ENCODE measurements around the gene GRID2IP. TPM values are rescaled to one million over a fixed set of nuclear protein-coding genes. Genes with fewer than 3 reads are reported as not detected.

The GRID2IP gene
- total RNA-seq, 1 experiment from 2014 or later, result 3.0 TPM

GRCh38 chr7:6589829-6590644 lies 38.8 kb upstream of the GRID2IP start, which contains the start of gene INTS15:
INTS15 (plus strand) TSS chr7:6590021; CDS start chr7:6590284, 263 bp downstream.
- Mint-ChIP-seq H3K36me3 (peaks cover 42% of the 10 kb centered on the region), H3K27ac (0 out of 2 replicates have a peak within 1 kb of the TSS, but pooled peaks have one; percentile 65)
- TF ChIP-seq CDX4 (CRISPR knock-in tag; IDR thresholded peaks at IDR 0.05; ENCODE audit: borderline replicate concordance) (no peak), HMGXB4 (CRISPR knock-in tag; IDR thresholded peaks at IDR 0.05) (peak; percentile 84), ARID4B (CRISPR knock-in tag; IDR thresholded peaks at IDR 0.05; ENCODE audit: borderline replicate concordance) (no peak; the same call in none of the 2 replicates), NR2C2 (CRISPR knock-in tag; IDR thresholded peaks at IDR 0.05) (no peak), SP1 (CRISPR knock-in tag; conservative IDR thresholded peaks at IDR 0.05) (peak; percentile 89), E2F4 (CRISPR knock-in tag; IDR thresholded peaks at IDR 0.05; ENCODE audit: borderline replicate concordance, low read depth) (no peak), ZNF219 (CRISPR knock-in tag; IDR thresholded peaks at IDR 0.05; ENCODE audit: borderline replicate concordance) (no peak), IRF1 (CRISPR knock-in tag; IDR thresholded peaks at IDR 0.05) (0 out of 2 replicates have a peak, but pooled peaks have one; percentile 15), CREM (CRISPR knock-in tag; IDR thresholded peaks at IDR 0.05) (peak; percentile 57; the same call in 1 of the 2 replicates), USF2 (CRISPR knock-in tag; IDR thresholded peaks at IDR 0.05) (no peak), PRDM15 (CRISPR knock-in tag; IDR thresholded peaks at IDR 0.05) (peak; percentile 24; the same call in 1 of the 2 replicates), USF1 (CRISPR knock-in tag; IDR thresholded peaks at IDR 0.05) (no peak), CTCF (IDR thresholded peaks at IDR 0.05) (peak; percentile 78), MYBL2 (CRISPR knock-in tag; IDR thresholded peaks at IDR 0.05) (no peak), CBFB (CRISPR knock-in tag; IDR thresholded peaks at IDR 0.05; ENCODE audit: low read depth) (no peak), ZBTB21 (CRISPR knock-in tag; IDR thresholded peaks at IDR 0.05; ENCODE audit: borderline replicate concordance) (no peak), ZNF423 (CRISPR knock-in tag; IDR thresholded peaks at IDR 0.05) (0 out of 2 replicates have a peak, but pooled peaks have one; percentile 10)

More at GRCh38 chr7:6589829-6590644, 38.8 kb upstream of the GRID2IP start, which contains the start of gene INTS15:
- CTCF ChIA-PET, result interaction anchor here (0.5 to 2.7 kb wide), 19 partner anchors 10 to 786 kb away, joined by 3 to 27 read pairs (median 4); partner anchors contain the start of gene ZDHHC4
- no peaks in the 10 kb centered on the region for H3K9me3 Mint-ChIP-seq
- ATAC-seq (peak; percentile 94), DNase-seq (ENCODE audit: low spot score) (peak; percentile 77)
- POLR2A ChIA-PET, result interaction anchor here (0.6 to 1.2 kb wide), 3 partner anchors 26 to 74 kb away, joined by 3 to 5 read pairs (median 4); no protein-coding TSS in a partner anchor
- H3K4me1 Mint-ChIP-seq, result peaks cover 9% of the 10 kb centered on the region
- H3K4me3 Mint-ChIP-seq, result peak within 1 kb of the TSS; percentile 82
- H3K27me3 Mint-ChIP-seq (ENCODE audit: low read depth), result no peaks in the 10 kb centered on the region; the same call in 1 of the 2 replicates

All from WTC11 (cell line).